ENCODE results near the gene RHOBTB3.

DNA sequence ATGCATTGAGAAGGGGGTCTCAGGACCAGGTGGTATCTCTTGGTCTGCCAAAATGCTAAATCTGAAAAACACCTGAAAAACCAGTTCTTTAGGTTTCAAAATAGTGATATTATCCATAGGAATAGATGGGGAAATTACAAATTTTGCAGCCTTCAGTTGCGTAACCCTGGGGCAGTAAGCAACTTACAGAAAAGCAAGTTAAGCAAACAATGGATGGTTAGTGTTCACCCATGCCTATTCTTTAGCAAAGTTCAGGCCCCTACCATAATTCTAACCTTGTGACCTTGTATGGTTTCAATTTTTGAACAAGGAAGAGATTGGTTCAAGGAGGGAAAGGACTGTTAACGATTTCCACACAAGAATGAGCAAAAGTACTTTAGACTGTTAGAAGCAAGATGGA lies 66.9 kb downstream of the RHOBTB3 start:
- TF ChIP-seq, protein P1, sequence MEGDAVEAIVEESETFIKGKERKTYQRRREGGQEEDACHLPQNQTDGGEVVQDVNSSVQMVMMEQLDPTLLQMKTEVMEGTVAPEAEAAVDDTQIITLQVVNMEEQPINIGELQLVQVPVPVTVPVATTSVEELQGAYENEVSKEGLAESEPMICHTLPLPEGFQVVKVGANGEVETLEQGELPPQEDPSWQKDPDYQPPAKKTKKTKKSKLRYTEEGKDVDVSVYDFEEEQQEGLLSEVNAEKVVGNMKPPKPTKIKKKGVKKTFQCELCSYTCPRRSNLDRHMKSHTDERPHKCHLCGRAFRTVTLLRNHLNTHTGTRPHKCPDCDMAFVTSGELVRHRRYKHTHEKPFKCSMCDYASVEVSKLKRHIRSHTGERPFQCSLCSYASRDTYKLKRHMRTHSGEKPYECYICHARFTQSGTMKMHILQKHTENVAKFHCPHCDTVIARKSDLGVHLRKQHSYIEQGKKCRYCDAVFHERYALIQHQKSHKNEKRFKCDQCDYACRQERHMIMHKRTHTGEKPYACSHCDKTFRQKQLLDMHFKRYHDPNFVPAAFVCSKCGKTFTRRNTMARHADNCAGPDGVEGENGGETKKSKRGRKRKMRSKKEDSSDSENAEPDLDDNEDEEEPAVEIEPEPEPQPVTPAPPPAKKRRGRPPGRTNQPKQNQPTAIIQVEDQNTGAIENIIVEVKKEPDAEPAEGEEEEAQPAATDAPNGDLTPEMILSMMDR (IDR thresholded peaks at IDR 0.05), result no peak
- TF ChIP-seq POLR2AphosphoS5 (IDR thresholded peaks at IDR 0.05), result no peak
- TF ChIP-seq POLR2A (IDR thresholded peaks at IDR 0.05), result no peak

Data from breast epithelium (tissue), 3 donors.